HepG2 (cell line): Measurements from ENCODE around the gene RHOT2. TPM values are rescaled to one million over a fixed set of nuclear protein-coding genes. Genes with fewer than 3 reads are reported as not detected.

ENCODE experiments used
- CHCHD3 ChIP-seq: sonication (generic); formaldehyde crosslinking; IDR thresholded peaks from 2 replicates; pipeline ENCODE4 v1.8.0; 2022; ENCODE audit warnings: mild to moderate bottlenecking, missing genetic modification reagents, moderate library complexity
- DNMT1 ChIP-seq: sonication (generic); formaldehyde crosslinking; IDR thresholded peaks from 2 replicates; pipeline ENCODE4 v1.5.1; 2020; ENCODE audit warnings: mild to moderate bottlenecking, missing genetic modification reagents
- GTF2F1 ChIP-seq: fragments of 150-350 bp; IDR thresholded peaks from 2 replicates; pipeline ENCODE4 v1.6.1; 2014; ENCODE audit warnings: low read length
- MED8 ChIP-seq: sonication (generic); formaldehyde crosslinking; IDR thresholded peaks from 2 replicates; pipeline ENCODE4 v1.8.1; 2023; ENCODE audit warnings: mild to moderate bottlenecking, missing genetic modification reagents; ENCODE audit not compliant: insufficient replicate concordance
- NR3C1 ChIP-seq: sonication (generic); formaldehyde crosslinking; IDR thresholded peaks from 2 replicates; pipeline ENCODE4 v1.4.0; 2020; ENCODE audit warnings: missing genetic modification reagents
- RARA ChIP-seq: IDR thresholded peaks from 2 replicates; pipeline ENCODE4 v1.6.1; 2016; ENCODE audit warnings: missing genetic modification reagents, missing compliant biosample characterization
- RBAK ChIP-seq: sonication (generic); formaldehyde crosslinking; IDR thresholded peaks from 2 replicates; pipeline ENCODE4 v1.5.1; 2020; ENCODE audit warnings: mild to moderate bottlenecking, missing genetic modification reagents
- RNF219 ChIP-seq: sonication (generic); formaldehyde crosslinking; IDR thresholded peaks from 2 replicates; pipeline ENCODE4 v1.5.0; 2020; ENCODE audit warnings: mild to moderate bottlenecking, missing genetic modification reagents
- SCMH1 ChIP-seq: sonication (generic); formaldehyde crosslinking; IDR thresholded peaks from 2 replicates; pipeline ENCODE4 v1.9.0; 2021; ENCODE audit warnings: missing genetic modification reagents, mild to moderate bottlenecking, borderline replicate concordance
- SNRNP70 ChIP-seq: fragments of 200-400 bp; formaldehyde crosslinking; IDR thresholded peaks from 2 replicates; pipeline ENCODE4 v1.6.1; 2017; ENCODE audit warnings: mild to moderate bottlenecking, low read depth, low read length, moderate library complexity
- SP4 ChIP-seq: sonication (generic); formaldehyde crosslinking; IDR thresholded peaks from 2 replicates; pipeline ENCODE4 v1.8.1; 2023; ENCODE audit warnings: mild to moderate bottlenecking, missing genetic modification reagents
- SPEN ChIP-seq: sonication (generic); formaldehyde crosslinking; IDR thresholded peaks from 2 replicates; pipeline ENCODE4 v1.5.1; 2020; ENCODE audit warnings: low read depth, mild to moderate bottlenecking, missing genetic modification reagents
- SUZ12 ChIP-seq: fragments of 150-350 bp; IDR thresholded peaks from 2 replicates; pipeline ENCODE4 v1.6.1; 2014; ENCODE audit warnings: low read depth, low read length
- U2AF1 ChIP-seq: fragments of 200-400 bp; formaldehyde crosslinking; optimal IDR thresholded peaks from 2 replicates; pipeline ENCODE3; 2017; ENCODE audit warnings: mild to moderate bottlenecking, low read depth, low read length
- ZBTB44 ChIP-seq: sonication (generic); formaldehyde crosslinking; IDR thresholded peaks from 2 replicates; pipeline ENCODE4 v1.4.0; 2020; ENCODE audit warnings: missing genetic modification reagents
- ZBTB49 ChIP-seq: sonication (generic); formaldehyde crosslinking; IDR thresholded peaks from 2 replicates; pipeline ENCODE4 v1.4.0; 2020; ENCODE audit warnings: missing genetic modification reagents, borderline replicate concordance
- ZNF232 ChIP-seq: sonication (generic); formaldehyde crosslinking; IDR thresholded peaks from 2 replicates; pipeline ENCODE4 v1.4.0; 2020; ENCODE audit warnings: missing genetic modification reagents, borderline replicate concordance
- ZNF44 ChIP-seq: sonication (generic); formaldehyde crosslinking; IDR thresholded peaks from 2 replicates; pipeline ENCODE4 v1.5.1; 2020; ENCODE audit warnings: mild to moderate bottlenecking, missing genetic modification reagents
- ZNF558 ChIP-seq: sonication (generic); formaldehyde crosslinking; IDR thresholded peaks from 2 replicates; pipeline ENCODE4 v1.9.0; 2022; ENCODE audit warnings: mild to moderate bottlenecking, missing genetic modification reagents, borderline replicate concordance
- ZNF567 ChIP-seq: sonication (generic); formaldehyde crosslinking; IDR thresholded peaks from 2 replicates; pipeline ENCODE4 v1.8.1; 2023; ENCODE audit warnings: mild to moderate bottlenecking, missing genetic modification reagents, borderline replicate concordance
- ZNF616 ChIP-seq: sonication (generic); formaldehyde crosslinking; IDR thresholded peaks from 2 replicates; pipeline ENCODE4 v1.5.0; 2020; ENCODE audit warnings: low read depth, mild to moderate bottlenecking, missing genetic modification reagents
- ZNF678 ChIP-seq: sonication (generic); formaldehyde crosslinking; IDR thresholded peaks from 2 replicates; pipeline ENCODE4 v1.4.0; 2020; ENCODE audit warnings: mild to moderate bottlenecking, missing genetic modification reagents
- ZNF770 ChIP-seq: sonication (generic); formaldehyde crosslinking; IDR thresholded peaks from 2 replicates; pipeline ENCODE4 v1.5.0; 2020; ENCODE audit warnings: mild to moderate bottlenecking, missing genetic modification reagents
- polyA plus RNA-seq, 8 experiments: library from polyadenylated mRNA; depleted of rRNA in 3 of 8; stranded (reverse) in 7 of 8; unstranded in 1 of 8; fragments of >200 nt; fragmentation: Illumina TruSeq in 4 of 8; extraction: Trizol in 4 of 8; gene quantifications; 2 replicates each; pipeline versions ENCODE4 v1.2.1 to v1.2.3, GENCODE V29; 2011 to 2016; ENCODE audit warnings: low read depth in 4 of 8, missing spikeins in 1 of 8, mixed read lengths in 1 of 8; ENCODE audit not compliant: insufficient read depth in 1 of 8
- total RNA-seq, 5 experiments: library from RNA; depleted of rRNA; stranded (reverse); fragments of >200 nt; fragmentation: Illumina TruSeq; extraction: Trizol; gene quantifications; 2 replicates each; pipeline ENCODE4 v1.2.3, GENCODE V29; 2016; ENCODE audit warnings: low read depth in 1 of 5

Gene RHOT2
- total and polyA plus RNA-seq, 2 of the 13 experiments (the other 11 are each of a cell fraction or from before 2014, with no cell fraction given): 63.6 to 76.9 TPM

- no peak for TF ChIP-seq ZBTB49 (CRISPR knock-in tag)
- TF ChIP-seq NR3C1 (CRISPR knock-in tag): no peak
- TF ChIP-seq SUZ12: no peak
- no peak for TF ChIP-seq ZNF44 (CRISPR knock-in tag)
- no peak for TF ChIP-seq CHCHD3 (CRISPR knock-in tag)
- TF ChIP-seq RNF219 (CRISPR knock-in tag): no peak
- TF ChIP-seq ZNF616 (CRISPR knock-in tag): no peak
- no peak for TF ChIP-seq SPEN (CRISPR knock-in tag)
- TF ChIP-seq U2AF1: no peak
- no peak for TF ChIP-seq SNRNP70
- TF ChIP-seq MED8: no peak
- TF ChIP-seq SP4 (CRISPR knock-in tag): no peak
- TF ChIP-seq RBAK (CRISPR knock-in tag): no peak
- no peak for TF ChIP-seq ZNF567 (CRISPR knock-in tag)
- TF ChIP-seq SCMH1 (CRISPR knock-in tag): no peak
- TF ChIP-seq ZNF232 (CRISPR knock-in tag): no peak
- TF ChIP-seq GTF2F1: no peak
- no peak for TF ChIP-seq DNMT1 (CRISPR knock-in tag)
- no peak for TF ChIP-seq ZNF678 (CRISPR knock-in tag)
- TF ChIP-seq ZNF558 (CRISPR knock-in tag): no peak
- TF ChIP-seq ZNF770 (CRISPR knock-in tag): no peak
- no peak for TF ChIP-seq ZBTB44
- no peak for TF ChIP-seq RARA (CRISPR knock-in tag)
These were observed 19.7 kb upstream of the RHOT2 start (continued) for GRCh38 chr16:648071-648780.
